Peyer's patch (tissue), 4 donors: ENCODE measurements around the gene ZNF425.

Experiments
- CTCF ChIP-seq, 6 experiments: fragments of 450-650 bp in 4 of 6; fragments of 200-600 bp in 2 of 6; sonication (generic) in 1 of 6; IDR thresholded peaks; one replicate each; pipeline ENCODE4 v1.5.1; 2017 to 2019; ENCODE audit warnings: antibody characterized with exemption in 6 of 6, mild to moderate bottlenecking in 3 of 6, moderate library complexity in 1 of 6
- POLR2A ChIP-seq, 2 donors: fragments of 450-650 bp; IDR thresholded peaks; one replicate each; pipeline ENCODE4 v1.5.1; 2017; ENCODE audit warnings: antibody characterized with exemption in 2 of 2, mild to moderate bottlenecking in 2 of 2, moderate library complexity in 2 of 2

GRCh38 chr7:149126662-149127266, 640 bp upstream of the ZNF425 start:
- TF ChIP-seq CTCF (IDR thresholded peaks at IDR 0.05), result no peak
- TF ChIP-seq POLR2A (IDR thresholded peaks at IDR 0.05), result no peak
